HG03060 (cell line): ENCODE measurements around the gene SPN.
"Not testable (repeated sequence)": the region's sequence is repeated elsewhere in the genome, so short reads cannot be mapped to it uniquely, and the experiment has no call there.

Source experiments
- ATAC-seq: cut with Tn5 transposase; IDR thresholded peaks from one replicate; pipeline ENCODE4 v1.9.1; 2021; ENCODE audit warnings: low read depth, moderate number of reproducible peaks; ENCODE audit not compliant: unreplicated experiment

SPN gene

GRCh38 chr16:29663016-29663806 is at the start of gene SPN:
Gene SPN (plus strand): TSS chr16:29663247. CDS start chr16:29663729, 482 bp downstream.
- ATAC-seq: no peak

GRCh38 chr16:29613307-29614057 is 49.6 kb upstream of the SPN start:
- ATAC-seq: not testable (repeated sequence)

DNA sequence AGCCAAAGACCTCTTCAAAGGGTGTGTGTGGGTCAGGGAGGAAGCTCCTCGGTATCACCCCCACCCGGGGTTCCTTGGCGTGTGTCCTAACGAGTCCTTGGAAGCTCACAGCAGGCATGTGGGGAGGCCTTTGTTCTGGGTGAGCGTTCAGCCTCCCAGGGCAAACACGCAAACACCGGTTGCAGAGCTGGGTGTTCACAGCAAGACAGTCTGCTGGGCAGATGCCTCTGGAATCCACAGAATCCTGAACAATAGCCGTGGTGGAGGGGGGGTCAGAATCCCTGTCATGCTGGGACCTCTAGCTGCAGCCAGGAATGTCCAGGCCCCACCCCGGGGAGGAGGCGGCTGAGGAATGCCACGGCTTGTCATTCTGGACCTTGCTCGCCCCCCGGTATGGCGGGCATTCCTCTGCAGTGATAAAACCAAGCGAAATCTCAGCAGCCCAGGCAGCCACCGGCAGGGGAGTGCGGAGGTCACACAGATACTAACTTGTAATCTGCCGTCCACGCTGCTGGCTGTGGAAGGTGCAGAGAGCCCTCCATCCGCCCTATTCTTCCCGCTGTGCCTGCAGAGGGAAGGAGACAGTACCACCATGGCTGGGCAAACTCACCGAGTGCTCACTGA is 48.2 kb upstream of the SPN start:
- not testable (repeated sequence) for ATAC-seq

GRCh38 chr16:29616127-29616526 is 46.9 kb upstream of the SPN start:
- ATAC-seq: not testable (repeated sequence)

DNA sequence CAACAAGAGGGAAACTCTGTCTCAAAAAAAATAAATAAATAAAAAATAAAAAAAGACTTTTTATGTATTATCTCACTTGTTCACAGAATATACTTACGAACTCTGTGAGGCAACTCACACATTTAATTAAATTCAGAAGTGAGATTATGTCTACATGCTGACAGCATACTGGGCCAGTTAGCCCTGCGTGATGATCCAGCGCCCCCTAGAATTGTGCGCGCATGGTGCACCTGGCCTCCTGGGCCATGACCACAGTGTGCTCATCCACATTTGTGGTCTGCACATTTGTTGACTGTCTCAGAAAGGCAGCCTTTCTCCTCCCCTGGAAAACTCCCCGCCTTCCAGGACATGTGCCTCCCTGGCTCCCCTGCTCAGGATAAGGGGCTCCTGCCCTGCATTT is 42.5 kb upstream of the SPN start:
- ATAC-seq: not testable (repeated sequence)

GRCh38 chr16:29622738-29623137 is 40.3 kb upstream of the SPN start:
- not testable (repeated sequence) for ATAC-seq

- not testable (repeated sequence) for ATAC-seq
Measured at GRCh38 chr16:29623253-29623652, 39.8 kb upstream of the SPN start.

- ATAC-seq: not testable (repeated sequence)
Measured at GRCh38 chr16:29625114-29625513, 37.9 kb upstream of the SPN start.

DNA sequence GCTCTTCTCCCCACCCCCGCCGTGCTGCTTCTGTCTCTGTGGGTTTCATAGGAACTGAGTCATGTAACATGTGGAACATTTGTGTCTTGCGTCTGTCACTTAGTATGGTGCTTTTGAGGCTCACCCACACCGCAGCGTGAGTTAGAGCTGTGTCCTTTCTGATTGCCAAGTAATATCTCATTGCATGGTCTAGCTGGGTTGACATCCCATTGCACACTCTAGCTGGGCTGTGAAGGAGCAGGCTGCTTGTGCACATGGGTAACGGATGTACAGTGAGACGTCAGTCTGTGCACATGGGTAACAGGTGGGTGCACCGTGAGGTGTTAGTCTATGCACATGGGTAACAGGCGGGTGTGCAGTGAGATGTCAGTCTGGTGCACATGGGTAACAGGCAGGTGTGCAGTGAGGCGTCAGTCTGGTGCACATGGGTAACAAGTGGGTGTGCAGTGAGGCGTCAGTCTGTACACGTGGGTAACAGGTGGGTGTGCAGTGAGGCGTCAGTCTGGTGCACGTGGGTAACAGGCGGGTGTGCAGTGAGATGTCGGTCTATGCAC is 36.2 kb upstream of the SPN start:
- ATAC-seq: not testable (repeated sequence)

- ATAC-seq: not testable (repeated sequence)
Measured at GRCh38 chr16:29627661-29628075, 35.4 kb upstream of the SPN start.

- not testable (repeated sequence) for ATAC-seq
Measured at GRCh38 chr16:29628707-29629106, 34.3 kb upstream of the SPN start.

DNA sequence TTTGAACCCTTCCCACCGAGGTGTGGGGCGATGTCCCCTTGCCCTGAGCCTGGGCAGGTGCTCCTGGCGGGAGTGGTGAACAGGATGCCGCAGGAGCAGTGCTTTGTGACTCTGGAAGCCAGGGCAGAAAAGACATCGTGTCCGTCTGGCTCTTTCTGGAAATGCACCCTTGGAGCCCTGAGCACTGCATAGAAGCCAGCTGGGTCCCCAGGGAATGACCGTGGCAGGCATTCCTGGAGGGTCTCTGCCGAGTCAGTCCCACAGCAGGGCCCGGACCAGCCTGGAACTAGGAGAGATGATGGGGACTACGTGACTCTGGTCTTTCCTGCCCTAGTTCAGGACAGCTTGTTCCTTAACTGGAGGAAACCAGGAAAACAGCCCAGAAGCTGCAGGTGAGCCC is 33.7 kb upstream of the SPN start:
- ATAC-seq: not testable (repeated sequence)

DNA sequence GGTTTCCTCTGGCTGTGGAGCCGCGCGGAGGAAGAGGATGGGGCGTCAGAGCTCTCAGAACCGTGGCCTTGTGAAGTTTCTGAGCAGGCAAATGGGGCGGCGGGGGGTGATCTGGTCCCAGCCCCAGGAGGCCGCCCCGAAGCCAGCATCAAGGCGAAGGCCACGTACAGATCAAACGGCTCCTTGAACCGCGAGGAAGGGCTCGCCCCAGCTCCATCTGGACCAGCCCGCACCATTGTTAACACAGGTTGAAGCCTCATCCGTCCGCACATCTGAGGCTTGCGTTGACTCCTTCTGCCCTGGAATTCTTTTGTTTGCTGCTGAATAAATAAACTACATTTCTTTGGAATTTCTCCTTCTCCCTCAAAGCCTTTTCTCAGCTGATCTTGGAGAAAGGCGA is 31.4 kb upstream of the SPN start:
- ATAC-seq: not testable (repeated sequence)

DNA sequence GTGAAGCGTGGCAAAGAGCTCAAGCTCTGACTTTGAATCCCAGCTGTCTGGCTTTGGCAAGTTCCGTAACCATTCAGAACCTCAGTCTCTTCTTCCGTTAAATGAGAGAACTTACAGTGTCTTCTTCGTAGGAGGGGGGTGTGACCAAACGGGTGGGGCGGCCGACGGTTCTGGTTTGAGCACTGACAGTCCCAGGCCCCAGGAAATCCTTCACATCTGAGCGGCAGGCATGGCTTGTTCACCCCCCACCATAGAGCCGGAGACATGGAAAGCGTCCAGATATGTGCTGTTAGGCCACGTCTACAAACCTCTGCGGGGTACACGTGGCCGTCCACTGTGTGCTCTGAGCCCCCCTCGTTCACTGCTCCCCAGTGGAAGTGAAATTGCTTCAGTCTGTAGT is 27.1 kb upstream of the SPN start:
- ATAC-seq: not testable (repeated sequence)

DNA sequence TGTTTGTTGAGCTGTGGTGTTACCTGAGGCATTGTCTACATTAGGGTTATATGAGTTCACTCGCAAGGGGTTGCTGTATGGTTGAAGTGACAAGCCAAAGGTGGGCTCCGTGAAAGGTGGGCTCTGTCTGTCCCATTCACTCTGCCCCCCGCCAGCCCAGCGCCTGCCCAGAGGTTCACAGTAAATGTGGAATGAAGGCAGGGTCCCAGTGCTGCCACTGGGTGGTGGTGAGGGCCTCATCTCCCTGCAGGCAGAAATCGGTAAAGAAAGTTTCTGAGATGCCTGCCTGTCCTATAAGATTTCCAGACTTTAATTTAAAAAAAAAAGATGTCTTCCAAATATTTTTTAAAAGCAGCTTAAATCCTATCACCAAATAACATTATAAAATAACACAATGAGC is 26.7 kb upstream of the SPN start:
- not testable (repeated sequence) for ATAC-seq

- ATAC-seq: not testable (repeated sequence)
Measured at GRCh38 chr16:29638751-29639150, 24.3 kb upstream of the SPN start.

DNA sequence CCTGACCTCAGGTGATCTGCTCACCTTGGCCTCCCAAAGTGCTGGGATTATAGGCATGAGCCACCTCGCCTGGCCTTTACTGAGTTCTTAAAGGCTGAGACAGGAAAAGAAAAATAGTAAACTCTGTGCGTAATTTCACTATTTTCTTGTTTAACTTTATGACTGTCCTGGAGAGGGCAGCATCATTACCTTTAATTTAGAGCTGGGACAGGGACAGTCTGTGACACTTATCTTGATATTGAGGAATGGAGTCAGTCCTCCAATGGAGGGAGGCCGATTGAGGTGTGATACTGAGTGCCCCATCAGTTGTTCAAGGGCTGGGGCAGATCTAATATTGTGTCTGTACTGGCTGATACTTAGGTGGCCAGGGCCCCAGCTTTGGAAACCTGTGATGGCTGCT is 21.5 kb upstream of the SPN start:
- no peak for ATAC-seq

- no peak for ATAC-seq
Measured at GRCh38 chr16:29643596-29643995, 19.5 kb upstream of the SPN start.

- ATAC-seq: no peak
Measured at GRCh38 chr16:29644338-29644857, 18.6 kb upstream of the SPN start.

GRCh38 chr16:29644973-29645693 is 17.9 kb upstream of the SPN start:
- no peak for ATAC-seq
